Measurements from ENCODE around the gene CKAP5.

- TF ChIP-seq CTCF (conservative IDR thresholded peaks at IDR 0.05 in 1 of 2, IDR thresholded peaks at IDR 0.05 in 1 of 2; ENCODE audit: low read depth in 1 of 2, low read length in 2 of 2), result no peak
- no peak for TF ChIP-seq EZH2 (IDR thresholded peaks at IDR 0.05; ENCODE audit: low read length, missing control alignments)
Observed at GRCh38 chr11:46745995-46746394, 100.1 kb downstream of the CKAP5 start.

All from fibroblast of lung (primary cell).